ENCODE data around the gene ARRB2. TPM values are rescaled to one million over a fixed set of nuclear protein-coding genes. Genes with fewer than 3 reads are reported as not detected.

Gene ARRB2
- total and polyA plus RNA-seq, 2 of the 8 experiments (the other 6 are each of a cell fraction or from before 2014, with no cell fraction given) = 72.4 to 101 TPM

GRCh38 chr17:4678448-4679026 lies 31.9 kb upstream of the ARRB2 start (continued):
- TF ChIP-seq CHD7 (IDR thresholded peaks at IDR 0.05; ENCODE audit: insufficient replicate concordance, low read length) (no peak), CBX8 (IDR thresholded peaks at IDR 0.05; ENCODE audit: borderline replicate concordance, low read depth, low read length) (no peak), POU5F1 (IDR thresholded peaks at IDR 0.05; ENCODE audit: low read depth, low read length) (no peak), ASH2L (IDR thresholded peaks at IDR 0.05; ENCODE audit: low read length) (no peak)

All from H1 (cell line).